BJ (cell line): Measurements from ENCODE around the gene COL27A1. TPM values are rescaled to one million over a fixed set of nuclear protein-coding genes. Genes with fewer than 3 reads are reported as not detected.

Experiments
- CTCF ChIA-PET: fragments of 350-600 bp; formaldehyde crosslinking; extraction: SDS; loops from one replicate; lab custom pipeline; 2021; ENCODE audit warnings: antibody characterized with exemption, inconsistent platforms; lab: Yijun Ruan, JAX
- POLR2A ChIA-PET: fragments of 300-600 bp; sonication (Branson Sonifier 250); formaldehyde crosslinking; extraction: SDS; loops from one replicate; lab custom pipeline; 2021; ENCODE audit warnings: antibody characterized with exemption; lab: Charles Lee
- DNase-seq: peaks from one replicate; pipeline ENCODE4 v3.0.0-alpha.2; 2011; ENCODE audit warnings: low read depth
- H3K27me3 ChIP-seq: 2 replicates; pipeline ENCODE4 v1.6.0; 2011; ENCODE audit warnings: low read length; ENCODE audit not compliant: control insufficient read depth, insufficient read depth
- H3K36me3 ChIP-seq: 2 replicates; pipeline ENCODE4 v1.5.1; 2011; ENCODE audit warnings: low read length; ENCODE audit not compliant: control insufficient read depth, insufficient read depth
- H3K4me3 ChIP-seq: 2 replicates; pipeline ENCODE4 v1.5.1; 2011; ENCODE audit warnings: low read depth, mild to moderate bottlenecking, control low read depth, low read length
- CTCF ChIP-seq: IDR thresholded peaks from 2 replicates; pipeline ENCODE4 v1.5.1; 2011; ENCODE audit warnings: low read depth, mild to moderate bottlenecking, control low read depth, inconsistent platforms, low read length, moderate library complexity; ENCODE audit not compliant: insufficient read depth
- polyA plus RNA-seq: library from polyadenylated mRNA; depleted of rRNA; stranded (reverse); fragments of >200 nt; gene quantifications from 2 replicates; pipeline ENCODE4 v1.2.3, GENCODE V29; 2011

Gene COL27A1
- polyA plus RNA-seq, 1 experiment = 16.6 TPM

- no peak for TF ChIP-seq CTCF
- H3K36me3 ChIP-seq = peaks cover 2% of the 10 kb centered on the region
- ChIA-PET CTCF (interaction anchor here (1.2 to 1.5 kb wide), 3 partner anchors 18 to 46 kb away, joined by 3 read pairs; no protein-coding TSS in a partner anchor), POLR2A (no interaction called here)
- no peak overlapping the region for H3K4me3 ChIP-seq
- DNase-seq = no peak
- H3K27me3 ChIP-seq = no peaks in the 10 kb centered on the region
These were observed 68.4 kb downstream of the COL27A1 start for GRCh38 chr9:114223564-114224246.

- H3K4me3 ChIP-seq = no peak overlapping the region
- ChIA-PET POLR2A (no interaction called here), CTCF (interaction anchor here (1.5 kb wide), 1 partner anchor 43 kb away, joined by 3 read pairs; no protein-coding TSS in a partner anchor)
- peaks cover 3% of the 10 kb centered on the region for H3K36me3 ChIP-seq
- H3K27me3 ChIP-seq = no peaks in the 10 kb centered on the region
- DNase-seq = no peak
- TF ChIP-seq CTCF = no peak
These were observed 68.9 kb downstream of the COL27A1 start for GRCh38 chr9:114224247-114224610.

GRCh38 chr9:114225561-114226212 lies 70.3 kb downstream of the COL27A1 start:
- CTCF ChIA-PET = interaction anchor here (1.3 to 2.0 kb wide), 3 partner anchors 12 to 117 kb away, joined by 3 to 10 read pairs (median 4); partner anchors contain the start of gene COL27A1
- H3K4me3 ChIP-seq = no peak overlapping the region
- no peak for TF ChIP-seq CTCF

GRCh38 chr9:114226246-114227055 lies 71.1 kb downstream of the COL27A1 start:
- Histone ChIP-seq H3K36me3 (peaks cover 3% of the 10 kb centered on the region), H3K4me3 (no peak overlapping the region), H3K27me3 (no peaks in the 10 kb centered on the region)
- DNase-seq = no peak
- CTCF ChIA-PET = interaction anchor here (1.3 to 3.0 kb wide), 3 partner anchors 13 to 118 kb away, joined by 3 to 10 read pairs (median 8); partner anchors contain the start of gene COL27A1
- POLR2A ChIA-PET = interaction anchor here (0.6 kb wide), 1 partner anchor 155 kb away, joined by 4 read pairs; no protein-coding TSS in a partner anchor
- TF ChIP-seq CTCF = no peak

More at GRCh38 chr9:114225561-114226212, 70.3 kb downstream of the COL27A1 start:
- POLR2A ChIA-PET = no interaction called here
- H3K36me3 ChIP-seq = peaks cover 3% of the 10 kb centered on the region
- no peaks in the 10 kb centered on the region for H3K27me3 ChIP-seq
- no peak for DNase-seq
